H1 (cell line): ENCODE data around the gene DIPK1B. TPM values are rescaled to one million over a fixed set of nuclear protein-coding genes. Genes with fewer than 3 reads are reported as not detected.

Source experiments
- BRCA1 ChIP-seq: IDR thresholded peaks from 2 replicates; pipeline ENCODE4 v1.6.1; 2012; ENCODE audit warnings: low read depth, low read length, improper control_type of control experiment
- CBX8 ChIP-seq: fragments of 300-800, 300-1000 bp; sonication (generic); IDR thresholded peaks from 2 replicates; pipeline ENCODE4 v1.7.1; 2016; ENCODE audit warnings: low read depth, low read length, borderline replicate concordance
- CHD7 ChIP-seq: fragments of 300-600 bp; sonication (generic); IDR thresholded peaks from 2 replicates; pipeline ENCODE4 v1.7.1; 2012; ENCODE audit warnings: low read length, moderate library complexity, mild to moderate bottlenecking, inconsistent platforms; ENCODE audit not compliant: insufficient replicate concordance
- CTCF ChIP-seq, 3 experiments: IDR thresholded peaks; 1 replicate in 2 of 3; 2 replicates in 1 of 3; pipeline versions ENCODE4 v1.5.1 to v1.6.1; 2011; ENCODE audit warnings: low read length in 3 of 3, mild to moderate bottlenecking in 3 of 3, inconsistent platforms in 2 of 3, low read depth in 1 of 3, moderate library complexity in 1 of 3; ENCODE audit not compliant: insufficient read depth in 1 of 3; ENCODE audit errors: control extremely low read depth in 1 of 3
- GTF2F1 ChIP-seq: IDR thresholded peaks from 2 replicates; pipeline ENCODE4 v1.6.1; 2012; ENCODE audit warnings: low read depth, low read length, improper control_type of control experiment, borderline replicate concordance
- POLR2AphosphoS5 ChIP-seq: IDR thresholded peaks from 2 replicates; pipeline ENCODE4 v1.6.1; 2011; ENCODE audit warnings: low read depth, low read length
- SUZ12 ChIP-seq: fragments of 200-600 bp; sonication (generic); IDR thresholded peaks from 2 replicates; pipeline ENCODE4 v1.6.1; 2012; ENCODE audit warnings: mild to moderate bottlenecking, inconsistent platforms, low read length, moderate library complexity, mixed read lengths
- polyA plus RNA-seq, 7 experiments: library from polyadenylated mRNA; depleted of rRNA in 3 of 7; stranded (reverse) in 5 of 7; unstranded in 2 of 7; fragments of >200 nt in 5 of 7; fragments of 200-250 nt in 2 of 7; gene quantifications; 1 replicate in 5 of 7; 2 replicates in 1 of 7; 4 replicates in 1 of 7; pipeline versions ENCODE4 v1.2.1 to v1.2.3, GENCODE V29; 2011 to 2013; ENCODE audit warnings: missing spikeins in 2 of 7, mixed read lengths in 2 of 7
- total RNA-seq: library from RNA; stranded (reverse); fragmentation: NEBNext Ultra II Directional; extraction: Animal tissue kit (Norgen Biotek cat#: 25700); gene quantifications from 2 replicates; pipeline ENCODE4 v1.2.1, GENCODE V29; 2021

Gene DIPK1B
- total and polyA plus RNA-seq, 2 of the 8 experiments (the other 6 are each of a cell fraction or from before 2014, with no cell fraction given), result 32.3 to 64.8 TPM

- no peak for TF ChIP-seq CHD7
- no peak for TF ChIP-seq POLR2AphosphoS5
- no peak for TF ChIP-seq SUZ12
- no peak for TF ChIP-seq CBX8
- TF ChIP-seq CTCF (IDR thresholded peaks at IDR 0.05; ENCODE audit: control extremely low read depth in 1 of 3, insufficient read depth in 1 of 3, low read depth in 1 of 3, low read length in 3 of 3), result no peak
- no peak for TF ChIP-seq GTF2F1
- TF ChIP-seq BRCA1, result no peak
These were observed 1.8 kb upstream of the DIPK1B start (continued) for GRCh38 chr9:136710543-136710942.
